NCI-H82 treated with DMSO at 0.1 percent for 48 hours (cell line): ENCODE measurements around the gene SYTL3.
"Not testable (repeated sequence)": the region's sequence is repeated elsewhere in the genome, so short reads cannot be mapped to it uniquely, and the experiment has no call there.

ENCODE experiments used
- DNase-seq: peaks from one replicate; lab custom pipeline; 2025; ENCODE audit not compliant: unreplicated experiment; lab: John Stamatoyannopoulos, UW

Gene SYTL3

GRCh38 chr6:158649289-158650143 lies at the start of gene SYTL3:
Gene SYTL3 (plus strand): TSS chr6:158650054. CDS start chr6:158663269, 13,215 bp downstream.
- DNase-seq = no peak

DNA sequence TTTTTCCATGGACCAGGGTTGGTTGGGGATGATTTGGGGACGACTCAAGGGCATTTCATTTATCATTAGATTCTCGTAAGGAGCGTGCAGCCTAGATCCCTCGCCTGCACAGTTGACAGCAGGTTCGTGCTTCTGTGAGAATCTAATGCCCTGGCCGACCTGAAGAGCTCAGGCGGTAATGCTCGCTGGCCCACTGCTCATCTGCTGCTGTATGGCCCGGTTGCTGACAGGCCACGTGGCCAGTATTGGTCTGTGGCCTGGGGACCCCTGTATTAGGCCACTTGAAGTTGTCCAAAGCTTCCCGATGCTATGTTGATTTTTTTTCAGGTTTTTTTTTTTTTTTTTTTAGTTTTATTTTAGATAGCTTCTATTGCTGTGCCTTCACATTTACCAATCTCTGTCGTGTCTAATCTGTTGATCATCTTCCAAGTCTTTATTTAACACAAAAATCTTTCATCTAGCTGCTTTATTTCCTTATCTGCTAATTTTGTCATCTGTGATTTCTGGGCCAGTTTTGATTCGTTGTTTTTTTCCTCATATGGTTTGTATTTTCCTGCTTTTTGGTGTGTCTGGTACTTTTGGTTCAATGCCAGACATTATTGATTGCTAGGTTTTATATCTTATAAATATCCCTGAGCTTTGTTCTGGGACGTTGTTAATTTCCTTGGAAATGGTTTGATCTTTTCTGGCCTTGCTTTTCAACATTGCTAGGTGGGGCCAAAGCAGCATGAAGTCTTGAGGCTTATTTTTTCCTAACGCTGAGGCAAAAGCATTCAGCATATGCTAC lies 46.4 kb upstream of the SYTL3 start:
- DNase-seq = no peak

GRCh38 chr6:158604048-158604406 lies 45.8 kb upstream of the SYTL3 start:
- DNase-seq = no peak

- peak; percentile 51 for DNase-seq
These were observed 44.5 kb upstream of the SYTL3 start for GRCh38 chr6:158605266-158605878.

DNA sequence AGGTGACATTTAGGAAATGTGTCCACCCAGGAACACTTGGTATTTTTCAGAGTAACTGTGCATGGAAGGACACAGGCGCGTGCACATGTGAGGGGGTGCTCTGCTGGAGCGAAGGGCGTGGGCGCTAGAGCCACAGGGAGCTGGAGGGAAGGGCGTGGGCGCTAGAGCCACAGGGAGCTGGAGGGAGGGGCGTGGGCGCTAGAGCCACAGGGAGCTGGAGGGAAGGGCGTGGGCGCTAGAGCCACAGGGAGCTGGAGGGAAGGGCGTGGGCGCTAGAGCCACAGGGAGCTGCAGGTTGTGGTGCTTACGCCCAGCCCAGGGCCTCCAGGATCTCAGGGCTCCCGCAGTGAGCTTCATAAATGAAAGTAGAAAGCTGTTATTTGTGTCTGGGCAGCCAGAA lies 43.8 kb upstream of the SYTL3 start:
- DNase-seq = not testable (repeated sequence)

- no peak for DNase-seq
These were observed 42.9 kb upstream of the SYTL3 start for GRCh38 chr6:158606935-158607334.

DNA sequence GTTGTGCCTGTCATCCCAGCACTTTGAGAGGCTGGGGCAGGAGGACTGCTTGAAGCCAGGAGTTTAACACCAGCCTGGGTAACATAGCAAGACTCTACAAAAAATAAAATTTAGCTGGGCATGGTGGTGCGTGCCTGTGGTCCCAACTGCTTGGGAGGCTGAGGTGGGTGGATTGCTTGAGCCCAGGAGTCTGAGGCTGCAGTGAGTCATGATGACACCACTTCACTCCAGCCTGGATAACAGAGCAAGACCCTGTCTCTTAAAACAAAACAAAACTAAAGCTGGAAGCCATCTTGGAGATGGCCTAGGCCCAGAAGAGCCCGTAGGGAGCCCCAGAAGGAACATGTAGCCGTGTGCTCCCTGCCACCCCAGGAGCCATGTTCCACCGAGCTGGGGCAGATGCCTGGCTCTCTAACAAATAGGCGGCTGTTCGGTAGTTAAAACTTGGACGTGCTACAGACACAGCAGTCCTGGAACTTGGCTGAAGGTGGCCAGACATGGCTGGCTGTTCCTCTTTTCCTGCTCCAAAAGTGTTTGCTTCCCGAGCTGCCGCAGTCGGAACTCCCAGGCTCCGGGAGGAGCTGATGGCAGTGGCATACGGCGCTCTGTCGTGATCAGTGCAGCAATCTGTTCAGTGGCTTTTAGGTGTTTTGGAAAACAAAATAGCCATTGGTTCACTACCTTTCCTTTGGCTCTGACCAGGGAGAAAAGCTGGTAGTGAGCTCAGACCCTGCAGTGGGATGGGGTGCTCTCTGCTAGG lies 42.3 kb upstream of the SYTL3 start:
- no peak for DNase-seq

GRCh38 chr6:158608221-158608620 lies 41.6 kb upstream of the SYTL3 start:
- no peak for DNase-seq

GRCh38 chr6:158609455-158610155 lies 40.2 kb upstream of the SYTL3 start:
- DNase-seq = no peak

DNA sequence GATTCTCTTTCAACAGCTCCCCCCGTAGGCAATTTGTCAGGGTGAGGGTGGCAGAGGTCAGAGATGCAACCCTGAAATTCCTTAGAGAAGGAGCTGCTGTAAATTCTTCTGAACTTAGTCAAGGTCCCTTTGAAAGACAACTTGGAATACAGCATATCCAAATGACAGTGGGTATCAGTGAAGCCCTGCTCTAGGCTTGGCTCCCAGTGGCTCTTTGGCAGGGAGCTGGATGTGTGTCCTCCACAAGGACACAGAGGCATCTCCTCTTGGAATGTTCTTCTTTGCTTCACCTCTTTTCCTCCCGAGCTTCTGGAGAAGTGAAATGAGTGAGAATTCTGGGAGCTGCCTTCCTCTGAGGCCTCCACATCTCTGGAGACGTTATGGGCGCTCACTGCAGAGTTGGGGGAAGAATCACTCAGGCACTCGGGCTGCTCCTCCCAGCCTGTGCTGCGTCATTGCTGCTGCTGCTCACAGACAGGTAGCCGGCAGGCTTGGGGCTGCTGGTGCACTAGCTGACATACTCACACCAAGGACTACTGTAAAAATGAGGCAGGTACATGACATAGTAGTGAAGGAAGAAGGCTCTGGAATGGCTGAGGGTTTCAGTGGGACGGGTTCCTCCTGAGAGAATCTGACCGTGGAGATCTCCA lies 39.4 kb upstream of the SYTL3 start:
- DNase-seq = no peak

- no peak for DNase-seq
These were observed 38.8 kb upstream of the SYTL3 start for GRCh38 chr6:158611039-158611438.

DNA sequence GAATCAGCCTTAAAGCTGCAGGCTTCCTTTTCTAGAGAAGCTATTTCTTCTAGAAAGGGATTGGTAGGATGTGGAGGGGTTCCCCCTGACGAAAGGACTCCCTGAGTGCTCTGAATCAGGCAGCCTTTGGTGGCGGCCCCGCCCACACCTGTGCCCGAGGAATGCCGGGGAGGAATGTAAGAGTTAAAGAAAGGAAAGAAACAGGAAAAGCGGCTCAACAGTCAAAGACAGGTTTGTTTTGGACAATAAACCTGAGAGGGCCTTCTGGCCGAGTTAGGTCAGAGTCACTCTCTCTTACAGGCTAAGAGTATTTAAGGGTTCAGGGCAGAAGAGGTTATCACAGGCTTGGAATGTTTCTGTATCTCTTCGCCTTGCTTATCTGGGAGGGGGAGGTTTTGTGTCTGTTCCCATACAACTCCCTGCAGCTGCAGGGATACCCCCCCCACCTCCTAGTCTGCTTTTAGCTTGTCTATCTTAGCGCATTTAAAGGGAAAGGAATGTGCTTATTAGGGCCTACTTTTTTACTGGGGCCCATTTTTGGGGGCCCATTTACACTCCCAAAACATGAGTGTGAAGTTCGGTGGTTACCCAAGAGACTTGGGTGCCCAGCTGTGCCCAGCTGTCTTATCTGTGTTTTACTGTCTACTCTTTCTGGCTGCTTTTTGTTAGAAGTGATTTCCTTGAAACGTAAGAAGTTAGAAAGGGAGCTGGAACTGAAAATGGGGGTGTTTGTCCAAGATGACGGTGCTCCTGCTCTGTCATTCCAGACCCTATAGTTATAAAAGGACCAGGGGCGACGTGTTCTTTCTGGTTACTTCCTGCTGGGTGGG lies 38.1 kb upstream of the SYTL3 start:
- no peak for DNase-seq

DNA sequence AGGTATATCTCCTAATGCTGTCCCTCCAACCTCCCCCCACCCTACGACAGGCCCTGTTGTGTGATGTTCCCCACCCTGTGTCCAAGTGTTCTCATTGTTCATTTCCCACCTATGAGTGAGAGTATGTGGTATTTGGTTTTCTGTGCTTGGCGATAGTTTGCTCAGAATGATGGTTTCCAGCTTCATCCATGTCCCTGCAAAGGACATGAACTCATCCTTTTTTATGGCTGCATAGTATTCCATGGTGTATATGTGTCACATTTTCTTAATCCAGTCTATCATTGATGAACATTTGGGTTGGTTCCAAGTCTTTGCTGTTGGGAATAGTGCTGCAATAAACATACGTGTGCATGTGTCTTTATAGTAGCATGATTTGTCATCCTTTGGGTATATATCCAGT lies 35.2 kb upstream of the SYTL3 start:
- DNase-seq = not testable (repeated sequence)

DNA sequence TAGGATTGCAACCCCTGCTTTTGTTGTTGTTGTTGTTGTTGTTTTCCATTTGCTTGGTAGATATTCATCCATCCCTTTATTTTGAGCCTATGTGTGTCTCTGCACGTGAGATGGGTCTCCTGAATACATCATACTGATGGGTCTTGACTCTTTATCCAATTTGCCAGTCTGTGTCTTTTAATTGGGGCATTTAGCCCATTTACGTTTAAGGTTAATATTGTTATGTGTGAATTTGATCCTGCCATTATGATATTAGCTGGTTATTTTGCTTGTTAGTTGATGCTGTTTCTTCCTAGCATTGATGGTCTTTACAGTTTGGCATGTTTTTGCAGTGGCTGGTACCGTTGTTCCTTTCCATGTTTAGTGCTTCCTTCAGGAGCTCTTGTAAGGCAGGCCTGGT lies 31.6 kb upstream of the SYTL3 start:
- DNase-seq = not testable (repeated sequence)

DNA sequence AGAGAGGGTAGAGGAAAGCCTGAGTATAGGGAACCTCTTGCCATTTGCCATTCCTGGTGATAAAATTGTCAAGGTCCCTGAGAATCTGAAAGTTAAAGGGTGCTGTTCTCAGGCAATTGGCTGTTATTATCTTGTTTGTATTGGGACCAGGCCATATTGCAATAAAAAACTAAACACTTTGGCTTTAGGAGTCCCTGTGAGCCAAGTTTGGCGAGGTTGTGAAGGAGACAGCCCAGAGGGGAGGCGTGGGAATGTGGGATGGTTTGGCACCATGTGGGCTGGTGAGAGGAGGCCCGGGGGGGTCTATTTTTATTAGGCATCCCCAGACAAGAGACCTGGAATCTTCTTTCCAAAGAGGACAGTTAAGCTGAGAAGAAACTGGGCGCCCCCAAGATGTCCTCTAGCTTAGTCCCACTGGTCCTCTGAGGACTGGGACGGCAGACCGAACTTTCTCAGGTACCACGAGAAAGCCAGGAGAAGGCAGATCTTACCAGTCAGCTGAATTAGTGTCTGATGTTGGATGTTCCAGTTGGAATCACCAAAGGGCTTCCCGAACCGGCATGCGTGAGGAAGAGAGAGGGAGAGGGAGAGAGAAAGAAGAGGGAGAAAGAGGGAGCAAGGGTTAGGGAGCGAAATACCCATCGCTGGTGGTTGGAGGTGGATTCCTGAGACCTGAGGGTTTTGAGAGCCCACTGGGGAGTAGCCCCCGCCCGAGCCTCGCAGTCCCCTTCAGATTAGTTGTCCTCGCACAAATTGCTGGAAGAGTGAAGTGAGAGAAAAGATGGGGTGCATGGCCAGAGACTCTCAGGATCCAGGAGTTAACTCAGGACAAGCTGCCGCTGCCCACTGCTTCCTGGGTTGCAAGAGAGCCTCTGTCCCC lies 29.7 kb upstream of the SYTL3 start:
- DNase-seq = no peak

DNA sequence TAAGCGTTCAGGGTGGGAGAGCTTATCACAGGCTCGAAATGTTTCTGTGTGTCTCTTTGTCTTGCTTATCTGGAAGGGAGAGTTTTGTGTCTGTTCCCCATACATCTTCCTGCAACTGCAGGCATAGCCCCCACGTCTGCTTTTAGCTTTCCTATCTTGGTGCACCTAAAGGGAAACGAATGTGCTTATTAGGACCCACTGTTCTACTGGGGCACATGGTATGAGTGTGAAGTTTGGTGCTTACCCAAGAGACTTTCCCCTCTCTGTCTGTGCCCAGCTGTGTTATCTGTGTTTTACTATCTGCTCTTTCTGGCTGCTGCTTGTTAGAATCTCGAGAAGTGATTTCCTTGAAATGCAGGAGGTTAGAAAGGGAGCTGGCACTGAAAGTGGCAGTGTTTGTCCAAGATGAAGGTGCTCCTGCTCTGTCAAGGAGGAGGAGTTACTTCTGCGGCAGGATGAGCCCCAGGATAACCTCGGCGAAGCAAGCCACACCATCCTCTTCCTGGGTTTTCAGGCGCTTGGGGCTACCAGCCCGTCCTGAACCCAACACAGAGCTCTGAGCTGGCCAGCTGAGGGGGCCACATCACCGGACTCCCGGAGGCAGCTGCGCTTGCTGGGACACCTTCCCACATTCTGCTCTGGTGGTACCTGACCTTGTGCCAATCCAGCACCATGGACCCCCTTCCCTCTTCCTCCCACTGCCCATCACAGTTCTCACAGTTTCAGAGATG lies 28.7 kb upstream of the SYTL3 start:
- DNase-seq = no peak
